Ishikawa (cell line): ENCODE data around the gene PDCL2.

Experiments
- CEBPB ChIP-seq: IDR thresholded peaks from 2 replicates; pipeline ENCODE4 v1.6.1; 2012
- CREB1 ChIP-seq: IDR thresholded peaks from 2 replicates; pipeline ENCODE4 v1.6.1; 2012; ENCODE audit warnings: low read depth
- EGR1 ChIP-seq: IDR thresholded peaks from 2 replicates; pipeline ENCODE4 v1.6.1; 2012
- EP300 ChIP-seq: IDR thresholded peaks from 2 replicates; pipeline ENCODE4 v1.6.1; 2012; ENCODE audit warnings: borderline replicate concordance
- FOXM1 ChIP-seq: IDR thresholded peaks from 2 replicates; pipeline ENCODE4 v1.6.1; 2012; ENCODE audit warnings: low read depth, borderline replicate concordance
- MAX ChIP-seq: IDR thresholded peaks from 2 replicates; pipeline ENCODE4 v1.6.1; 2012
- NFIC ChIP-seq: IDR thresholded peaks from 2 replicates; pipeline ENCODE4 v1.6.1; 2012
- RAD21 ChIP-seq: IDR thresholded peaks from 2 replicates; pipeline ENCODE4 v1.6.1; 2012; ENCODE audit warnings: low read depth
- REST ChIP-seq: IDR thresholded peaks from 2 replicates; pipeline ENCODE4 v1.6.1; 2012; ENCODE audit warnings: low read depth, mild to moderate bottlenecking
- TAF1 ChIP-seq: IDR thresholded peaks from 2 replicates; pipeline ENCODE4 v1.6.1; 2012; ENCODE audit warnings: low read depth, mild to moderate bottlenecking
- TCF12 ChIP-seq: IDR thresholded peaks from 2 replicates; pipeline ENCODE4 v1.6.1; 2012; ENCODE audit warnings: low read depth
- TEAD4 ChIP-seq: IDR thresholded peaks from 2 replicates; pipeline ENCODE4 v1.6.1; 2012
- USF1 ChIP-seq: IDR thresholded peaks from 2 replicates; pipeline ENCODE4 v1.6.1; 2012
- YY1 ChIP-seq: IDR thresholded peaks from 2 replicates; pipeline ENCODE4 v1.6.1; 2012; ENCODE audit warnings: low read depth
- ZBTB7A ChIP-seq: IDR thresholded peaks from 2 replicates; pipeline ENCODE4 v1.6.1; 2012; ENCODE audit warnings: low read depth

Gene PDCL2

GRCh38 chr4:55561889-55562288 is 30.2 kb downstream of the PDCL2 start:
- TF ChIP-seq NFIC (no peak), FOXM1 (no peak), USF1 (no peak), REST (no peak), MAX (no peak), RAD21 (no peak), CEBPB (no peak), TAF1 (no peak), TEAD4 (no peak), EP300 (no peak)

GRCh38 chr4:55560096-55560495 is 31.9 kb downstream of the PDCL2 start:
- TF ChIP-seq EGR1 = no peak
- TF ChIP-seq ZBTB7A = no peak
- no peak for TF ChIP-seq TEAD4
- TF ChIP-seq NFIC = no peak
- no peak for TF ChIP-seq MAX
- no peak for TF ChIP-seq EP300
- TF ChIP-seq YY1 = no peak

GRCh38 chr4:55554453-55555030 is 37.5 kb downstream of the PDCL2 start:
- TF ChIP-seq ZBTB7A = no peak
- TF ChIP-seq RAD21 = peak; percentile 28; the same call in 1 of the 2 replicates

- TF ChIP-seq ZBTB7A (no peak), FOXM1 (no peak), EP300 (no peak), TEAD4 (no peak), NFIC (no peak), EGR1 (no peak), MAX (no peak), RAD21 (no peak), CEBPB (no peak), TCF12 (no peak), YY1 (no peak), USF1 (no peak), TAF1 (no peak), CREB1 (no peak), REST (no peak)
Measured at GRCh38 chr4:55553441-55554201, 38.4 kb downstream of the PDCL2 start.

GRCh38 chr4:55549888-55550287 is 42.2 kb downstream of the PDCL2 start:
- peak; percentile 43 for TF ChIP-seq NFIC
- TF ChIP-seq TCF12 = no peak

GRCh38 chr4:55547918-55548317 is 44.1 kb downstream of the PDCL2 start:
- TF ChIP-seq RAD21 = no peak
- TF ChIP-seq EP300 = no peak
- TF ChIP-seq FOXM1 = no peak
- no peak for TF ChIP-seq EGR1
- no peak for TF ChIP-seq YY1
- no peak for TF ChIP-seq TAF1
- TF ChIP-seq CREB1 = no peak
- TF ChIP-seq MAX = no peak
- TF ChIP-seq REST = no peak
- no peak for TF ChIP-seq ZBTB7A
- TF ChIP-seq TCF12 = no peak
- no peak for TF ChIP-seq USF1
- TF ChIP-seq TEAD4 = no peak
- TF ChIP-seq NFIC = no peak
- TF ChIP-seq CEBPB = no peak
